HG02938 (cell line): ENCODE results near the gene GNPTG.
A peak's percentile ranks its signal among the peaks of the same experiment; 100 is the strongest.

Experiments
- ATAC-seq: cut with Tn5 transposase; IDR thresholded peaks from one replicate; pipeline ENCODE4 v1.9.1; 2021; ENCODE audit warnings: mild to moderate bottlenecking, moderate library complexity; ENCODE audit not compliant: unreplicated experiment

GNPTG gene

GRCh38 chr16:1333149-1333812 is 18.4 kb upstream of the GNPTG start, which contains the start of gene BAIAP3:
Gene BAIAP3 (plus strand): TSS chr16:1333645. CDS start chr16:1338550, 4,905 bp downstream.
- ATAC-seq: no peak

- ATAC-seq: no peak
These were observed 17.7 kb upstream of the GNPTG start for GRCh38 chr16:1333854-1334700.

GRCh38 chr16:1334739-1335138 is 17.0 kb upstream of the GNPTG start:
- no peak for ATAC-seq

- ATAC-seq: no peak
These were observed 16.3 kb upstream of the GNPTG start for GRCh38 chr16:1335211-1335971.

- no peak for ATAC-seq
These were observed 15.7 kb upstream of the GNPTG start for GRCh38 chr16:1335996-1336395.

- ATAC-seq: no peak
These were observed 15.1 kb upstream of the GNPTG start for GRCh38 chr16:1336619-1337018.

- ATAC-seq: no peak
These were observed 14.2 kb upstream of the GNPTG start for GRCh38 chr16:1337486-1337885.

GRCh38 chr16:1338119-1338730 is 13.5 kb upstream of the GNPTG start:
- no peak for ATAC-seq

GRCh38 chr16:1338855-1339675 is 12.7 kb upstream of the GNPTG start:
- no peak for ATAC-seq

- ATAC-seq: no peak
These were observed 10.8 kb upstream of the GNPTG start for GRCh38 chr16:1340730-1341494.

- no peak for ATAC-seq
These were observed 10.0 kb upstream of the GNPTG start for GRCh38 chr16:1341495-1342420.

- peak; percentile 92 for ATAC-seq
These were observed 9.0 kb upstream of the GNPTG start for GRCh38 chr16:1342526-1343427.

GRCh38 chr16:1343428-1344242 is 8.1 kb upstream of the GNPTG start:
- no peak for ATAC-seq

GRCh38 chr16:1344499-1344898 is 7.2 kb upstream of the GNPTG start:
- no peak for ATAC-seq

GRCh38 chr16:1345087-1345486 is 6.6 kb upstream of the GNPTG start:
- no peak for ATAC-seq

- no peak for ATAC-seq
These were observed 5.9 kb upstream of the GNPTG start for GRCh38 chr16:1345651-1346421.
